Pons (tissue), 1 donor: ENCODE measurements around the gene FHL2.

Experiments used
- DNase-seq: peaks from one replicate; pipeline ENCODE4 v3.0.0-alpha.2; 2016; ENCODE audit warnings: low spot score

The FHL2 gene

DNA sequence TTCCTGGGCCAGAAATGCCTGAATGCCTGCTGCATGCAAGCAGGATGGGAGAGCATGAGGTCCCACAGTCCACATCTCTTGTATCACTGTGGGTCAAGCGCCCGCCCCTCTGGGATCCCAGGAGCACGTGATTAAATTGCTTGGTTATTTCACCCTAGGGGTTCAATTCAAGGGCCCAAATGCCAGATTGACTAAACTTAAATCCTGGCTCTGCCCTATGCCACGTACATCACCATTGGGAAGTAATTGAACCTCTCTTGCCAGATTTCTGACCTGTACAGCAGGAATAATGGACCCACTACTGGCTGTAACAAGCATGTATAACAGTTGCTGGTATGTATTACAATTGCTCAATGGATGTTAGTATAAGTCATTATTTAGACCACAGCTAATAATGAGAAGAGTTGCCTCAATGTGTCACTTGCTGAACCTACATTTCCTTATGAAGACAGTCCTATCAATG lies 19.9 kb downstream of the FHL2 start:
- DNase-seq, result no peak

DNA sequence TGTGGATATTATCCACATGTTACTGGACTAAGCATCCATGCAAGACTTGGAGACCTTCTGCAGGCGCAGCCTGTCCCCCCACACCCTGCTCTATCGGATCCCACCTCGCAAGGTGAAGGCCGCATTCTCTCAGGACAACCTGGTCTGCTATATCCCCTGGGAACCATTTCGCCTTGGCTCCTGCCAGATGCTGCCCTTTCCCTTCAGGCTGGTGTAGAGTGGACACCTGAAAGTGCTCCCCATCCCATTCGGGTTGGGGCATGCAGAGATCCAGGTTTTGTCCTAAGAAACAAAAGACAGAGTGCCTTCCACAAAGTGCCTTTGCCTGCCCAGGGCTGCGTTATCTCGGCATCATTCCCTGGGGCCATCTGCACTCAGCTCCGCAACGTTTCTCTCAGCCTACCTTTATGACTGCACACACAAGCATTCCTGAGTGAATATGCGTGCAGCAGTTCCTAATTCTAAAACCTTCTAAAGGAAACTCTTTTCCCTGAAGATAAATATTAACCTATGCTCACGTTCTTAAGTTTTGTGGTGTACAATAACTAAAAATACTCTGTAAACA lies 20.5 kb downstream of the FHL2 start:
- no peak for DNase-seq

DNA sequence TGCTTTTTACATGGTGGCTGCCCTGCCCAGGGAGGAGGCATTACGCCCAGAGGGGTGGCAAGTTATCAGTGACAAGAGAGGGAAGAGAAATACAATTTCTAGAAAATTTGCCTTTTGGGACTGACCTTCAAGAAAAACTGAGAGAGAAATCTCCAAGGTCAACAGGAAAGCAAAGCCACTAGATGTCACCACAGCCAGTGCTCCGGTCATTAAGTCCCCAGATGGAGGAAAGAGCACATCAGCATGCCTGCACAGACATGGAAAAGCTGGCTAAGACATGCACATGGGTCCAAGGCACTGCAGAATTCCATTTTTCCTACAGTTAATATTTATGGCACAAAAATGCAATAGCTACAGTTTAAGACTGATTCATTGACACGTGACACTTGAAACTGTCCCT lies 21.0 kb downstream of the FHL2 start:
- DNase-seq, result no peak

DNA sequence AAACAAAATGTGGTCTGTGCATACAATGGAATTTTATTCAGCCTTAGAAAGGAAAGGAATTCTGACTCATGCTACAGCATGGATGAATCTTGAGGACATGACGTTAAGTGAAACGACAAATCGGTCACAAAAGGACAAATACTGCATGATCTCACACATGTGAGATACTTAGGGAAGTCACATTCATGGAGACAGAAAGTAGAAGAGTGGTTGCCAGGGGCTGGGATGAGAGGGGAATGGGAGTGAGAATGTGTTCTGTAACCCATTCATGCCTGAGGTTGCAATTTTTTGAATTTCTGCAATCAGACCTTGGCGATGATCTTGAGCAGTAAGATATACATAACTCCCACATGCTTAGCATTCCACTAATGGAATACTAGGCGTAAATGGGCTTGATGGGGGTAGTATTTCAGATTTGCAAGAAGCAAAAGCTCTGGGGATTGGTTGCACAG lies 22.0 kb downstream of the FHL2 start:
- DNase-seq, result no peak

DNA sequence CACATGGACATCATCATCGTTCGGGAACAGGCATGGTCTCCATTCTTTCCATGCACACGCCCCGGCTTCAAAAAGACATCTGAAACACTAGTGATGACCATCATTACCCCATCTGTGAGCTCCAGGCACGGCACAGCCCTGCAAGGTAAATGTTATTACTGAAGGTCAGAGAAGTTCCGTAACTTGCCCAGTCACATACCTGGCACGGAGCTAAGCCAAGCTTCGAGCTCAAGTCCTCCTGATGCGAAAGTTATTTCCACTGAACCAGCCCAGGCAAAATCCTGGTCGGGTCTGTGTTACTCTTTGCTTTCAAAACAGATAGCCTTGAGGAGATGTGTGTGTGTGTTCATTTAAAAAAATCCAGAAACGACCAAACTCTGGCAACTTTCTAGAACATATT lies 22.8 kb downstream of the FHL2 start:
- DNase-seq, result no peak

DNA sequence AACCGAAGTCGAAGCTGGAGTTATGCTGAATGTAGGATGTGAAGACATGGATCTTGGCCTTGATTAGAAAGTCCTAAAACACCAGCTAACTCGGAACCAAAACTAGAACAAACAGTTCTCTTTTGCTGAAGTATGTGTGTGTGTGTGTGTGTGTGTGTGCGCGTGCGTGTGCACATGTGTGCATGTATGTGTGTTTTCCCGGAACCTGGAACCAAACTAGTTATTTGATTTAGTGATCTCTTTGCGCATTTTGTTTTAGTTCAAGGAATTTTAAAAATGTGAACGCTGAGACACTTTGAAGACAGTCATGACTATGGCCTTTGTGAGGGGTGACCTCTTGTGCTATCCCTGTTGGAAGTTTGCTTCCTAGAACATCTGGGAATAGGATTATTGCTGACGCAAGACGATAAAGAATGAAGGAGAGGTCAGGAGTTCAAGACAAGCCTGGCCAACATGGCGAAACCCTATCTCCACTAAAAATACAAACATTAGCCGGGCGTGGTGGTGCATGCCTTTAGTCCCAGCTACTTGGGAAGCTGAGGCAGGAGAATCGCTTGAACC lies 23.8 kb downstream of the FHL2 start:
- DNase-seq, result no peak

DNA sequence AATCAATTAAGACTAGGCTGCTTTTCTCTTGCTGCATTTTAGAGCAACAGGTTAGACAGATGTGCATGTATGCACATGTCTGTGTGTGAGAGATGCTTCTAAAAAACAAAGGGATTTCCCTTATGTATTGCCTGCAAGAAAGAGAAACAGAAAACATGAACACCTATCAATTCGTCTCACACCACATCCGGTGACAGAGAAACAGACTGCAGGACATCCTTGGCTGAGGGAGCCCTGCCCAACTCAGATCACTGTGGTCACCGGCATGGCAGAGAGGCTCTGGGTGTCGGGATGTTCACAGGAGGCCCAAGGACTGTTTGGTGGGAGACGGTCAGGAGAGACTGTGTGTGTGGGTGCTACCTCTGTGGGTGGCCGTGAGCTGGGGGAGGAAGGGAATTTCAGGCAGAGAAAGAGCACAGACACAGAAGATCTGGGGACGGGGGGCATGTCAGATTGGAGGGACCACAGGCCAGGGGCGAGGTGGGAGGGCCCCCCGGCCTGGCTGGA lies 24.9 kb downstream of the FHL2 start:
- DNase-seq, result no peak

DNA sequence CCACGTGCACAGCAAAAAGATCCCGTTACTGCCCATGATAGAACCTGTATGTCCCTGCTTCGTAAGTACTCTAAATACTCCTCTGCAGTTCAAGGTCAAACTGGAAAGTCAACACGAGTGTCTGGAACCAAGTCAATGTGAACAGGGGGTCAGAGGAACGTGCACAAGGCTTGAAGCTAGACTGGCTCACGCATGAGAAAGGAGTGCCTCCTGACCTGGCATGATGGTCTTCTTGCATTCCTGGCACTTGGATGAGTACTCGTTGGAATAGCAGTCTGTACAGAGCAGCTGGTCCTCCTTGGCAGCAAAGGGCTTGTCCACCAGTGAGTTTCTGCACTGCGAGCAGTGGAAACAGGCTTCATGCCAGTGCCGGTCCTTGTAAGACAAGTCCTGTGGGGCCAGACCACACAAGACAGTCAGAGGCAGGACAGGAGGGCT lies 25.5 kb downstream of the FHL2 start:
- no peak for DNase-seq

DNA sequence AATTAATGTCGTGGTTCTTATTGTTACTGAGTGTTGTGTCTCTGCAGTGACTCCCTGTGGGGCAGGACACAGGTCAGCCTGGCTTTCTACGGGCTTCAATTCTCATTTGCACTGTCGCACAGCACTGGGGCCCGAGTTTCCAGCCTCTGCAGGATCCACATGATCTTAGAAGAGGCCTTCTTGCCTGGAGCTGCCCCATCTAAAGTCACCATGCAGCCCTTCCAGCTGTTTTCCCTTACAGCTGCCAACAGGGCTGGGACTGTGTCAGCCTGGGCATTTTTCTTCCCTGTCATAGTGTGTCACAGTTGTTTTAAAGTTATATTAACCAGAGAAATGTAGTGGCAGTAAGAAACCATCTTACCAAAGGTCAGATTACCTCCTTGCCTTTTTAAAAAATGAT lies 27.0 kb downstream of the FHL2 start:
- no peak for DNase-seq

DNA sequence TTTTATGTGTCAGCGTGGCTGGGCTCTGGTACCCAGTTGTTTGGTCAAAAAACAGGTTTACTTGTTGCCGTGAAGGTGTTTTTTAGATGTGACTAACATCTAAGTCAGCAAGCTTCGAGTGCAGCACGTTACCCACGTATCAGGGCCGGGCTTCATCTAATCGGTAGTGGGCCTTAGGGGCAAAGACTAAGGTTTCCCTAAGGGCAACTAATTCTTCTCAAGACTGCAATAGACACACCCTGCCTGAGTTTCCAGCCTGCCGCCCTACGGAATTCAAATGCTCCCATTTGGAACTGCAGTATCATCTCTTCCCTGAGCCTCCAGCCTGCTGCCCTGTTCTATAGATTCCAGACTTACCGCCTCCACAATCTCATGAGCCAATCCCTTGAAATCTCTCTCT lies 27.7 kb downstream of the FHL2 start:
- DNase-seq, result no peak

DNA sequence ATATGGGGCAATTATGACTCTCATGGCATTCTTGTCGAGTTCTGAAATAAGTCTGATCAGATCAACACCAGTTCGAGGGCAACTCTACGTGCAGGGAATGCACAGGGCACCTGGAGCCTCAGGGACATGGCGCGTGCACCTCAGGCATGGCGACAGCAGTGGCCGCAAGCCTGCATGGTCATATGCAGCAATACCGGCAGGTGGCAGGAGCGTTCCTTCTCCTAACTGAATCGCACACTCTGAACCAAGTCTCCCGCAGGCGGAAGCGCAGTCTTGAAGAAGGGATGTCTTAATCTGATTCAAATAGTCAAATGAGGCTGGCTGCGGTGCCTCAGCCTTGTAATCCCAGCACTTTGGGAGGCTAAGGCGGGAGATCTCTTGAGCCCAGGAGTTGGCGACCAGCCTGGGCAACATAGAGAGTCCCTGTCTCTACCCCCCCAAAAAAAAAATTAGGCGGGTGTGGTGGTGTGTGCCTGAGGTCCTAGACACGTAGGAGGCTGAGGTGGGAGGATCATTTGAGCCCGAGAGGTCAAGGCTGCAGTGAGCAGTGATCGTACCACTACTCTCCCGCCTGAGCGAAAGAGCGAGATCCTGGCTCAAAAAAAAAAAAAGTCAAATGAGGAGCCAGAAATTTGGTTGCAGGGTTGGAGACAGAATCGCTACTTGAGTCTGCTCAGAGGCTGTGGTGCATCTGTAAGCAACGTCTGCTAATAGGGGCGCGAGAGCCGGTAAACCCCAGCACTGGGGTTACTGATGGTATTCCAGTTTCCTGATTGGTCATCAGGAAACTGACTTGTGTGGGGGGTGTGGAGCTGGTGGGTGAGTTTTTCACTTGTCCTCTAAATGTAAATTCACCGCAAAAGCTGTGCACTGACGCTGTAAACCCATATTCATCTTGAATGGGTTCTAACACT lies 28.8 kb downstream of the FHL2 start:
- DNase-seq, result peak; percentile 75

DNA sequence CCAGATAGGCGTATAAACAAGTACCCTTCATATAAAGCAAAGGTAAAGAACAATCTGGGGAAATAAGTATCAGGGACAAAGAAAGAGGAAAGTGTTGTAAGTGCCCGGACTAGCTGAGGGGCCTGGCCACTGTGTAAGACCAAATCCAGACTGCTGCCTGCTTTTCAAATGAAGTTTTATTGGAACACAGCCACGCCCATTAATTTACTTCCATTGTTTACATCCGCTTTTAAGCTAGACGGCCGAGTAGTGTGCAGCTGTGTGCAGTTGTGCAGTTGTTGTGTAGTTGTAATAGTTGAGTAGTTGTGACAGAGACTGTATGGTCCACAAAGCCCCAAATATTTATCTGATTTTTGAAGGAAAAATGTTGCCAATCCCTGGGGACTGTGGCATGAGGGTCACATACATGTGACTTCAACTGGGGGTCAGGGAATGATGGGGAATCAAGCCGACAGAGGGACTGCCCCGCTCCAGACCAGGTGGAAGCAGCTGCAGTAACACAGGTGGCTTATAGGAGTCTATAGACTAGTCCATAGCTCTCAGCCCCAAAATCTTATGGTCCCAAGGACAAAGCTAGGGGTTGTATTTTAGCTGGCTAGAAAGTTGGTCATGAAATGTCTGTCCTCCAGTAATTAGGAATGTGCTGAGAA lies 30.0 kb downstream of the FHL2 start:
- DNase-seq, result no peak

DNA sequence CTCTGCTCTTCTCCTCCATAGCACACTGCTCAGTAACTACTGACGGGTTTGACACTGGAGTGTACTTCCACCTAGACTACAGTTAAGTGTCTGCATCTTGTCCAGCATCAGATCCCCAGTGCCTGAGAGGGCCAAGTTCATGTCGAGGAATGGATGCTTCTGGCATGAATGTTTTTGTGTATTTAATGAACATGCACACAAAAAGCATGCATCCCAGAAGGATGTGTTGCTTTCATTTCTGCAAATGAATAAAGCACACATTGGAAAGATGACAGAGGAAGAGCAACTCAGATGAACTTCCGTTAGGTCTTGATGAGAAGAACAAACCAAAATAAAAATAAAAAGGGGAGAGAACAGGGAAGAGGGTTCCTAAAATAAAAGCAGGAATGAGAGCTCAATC lies 33.6 kb downstream of the FHL2 start:
- no peak for DNase-seq

DNA sequence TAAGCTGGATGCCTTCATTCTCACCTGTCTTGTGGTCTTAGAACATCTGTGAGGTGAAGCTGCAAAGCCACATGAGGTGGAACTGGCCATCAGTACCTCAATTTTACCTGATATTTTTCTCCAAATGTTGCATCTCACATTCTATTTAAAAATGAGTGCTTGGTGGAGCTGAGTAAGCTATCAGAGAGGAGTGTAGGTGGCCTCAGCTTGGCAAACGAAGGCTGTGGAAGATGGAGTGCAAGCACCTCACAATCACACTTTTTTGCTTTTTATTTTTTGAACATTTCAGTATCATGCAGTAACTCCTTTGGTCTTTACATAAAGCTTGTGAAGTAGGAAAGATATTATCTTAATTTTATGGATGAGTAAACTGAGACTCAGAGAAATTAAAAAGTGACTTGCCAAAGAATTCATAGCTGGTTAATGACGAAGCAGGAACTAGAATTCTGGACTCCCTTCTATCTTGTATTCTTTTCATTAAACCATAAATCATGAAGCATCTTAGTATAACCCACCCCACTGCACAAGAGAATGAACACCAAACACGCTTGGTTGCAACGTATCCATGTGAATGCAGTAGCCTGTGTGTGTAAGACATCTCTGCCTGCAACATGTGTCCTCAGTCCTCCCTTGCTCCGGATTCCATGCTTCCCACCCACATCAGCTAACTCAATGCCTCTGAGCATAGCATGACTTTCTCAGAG lies 34.3 kb downstream of the FHL2 start:
- DNase-seq, result no peak

DNA sequence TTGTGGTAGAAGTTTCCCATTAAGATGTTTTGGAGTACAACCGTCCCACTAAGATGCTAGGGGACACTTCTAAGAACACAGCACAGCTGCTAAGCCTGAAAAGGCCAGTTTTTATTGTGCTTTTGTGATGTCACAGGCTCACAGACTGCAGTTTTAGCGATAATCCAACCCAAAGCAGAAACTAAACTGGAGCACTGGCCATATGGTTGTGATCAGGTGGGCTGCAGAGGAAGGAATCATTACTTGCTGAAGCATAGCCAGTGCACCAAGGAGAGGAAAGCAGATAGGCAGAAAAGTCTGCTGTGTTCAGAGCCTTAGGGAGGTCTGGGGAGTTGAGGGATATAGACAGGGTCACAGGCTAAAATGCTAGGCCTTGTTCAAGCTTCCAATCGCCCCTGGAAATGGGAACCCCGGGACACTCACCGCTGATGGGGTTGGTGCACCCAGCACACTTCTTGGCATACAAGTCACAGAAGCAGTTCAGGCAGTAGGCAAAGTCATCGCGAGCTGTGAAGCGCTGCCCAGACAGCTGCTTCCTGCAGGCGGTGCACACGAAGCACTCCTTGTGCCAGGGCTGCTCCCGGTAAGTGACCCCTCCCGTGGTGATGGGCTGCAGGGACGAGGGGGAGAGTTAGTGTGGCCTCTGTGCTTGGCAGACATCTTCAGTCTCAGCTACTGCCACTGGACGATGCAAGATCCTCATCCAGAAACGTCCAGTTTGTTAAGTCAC lies 35.8 kb downstream of the FHL2 start:
- no peak for DNase-seq

DNA sequence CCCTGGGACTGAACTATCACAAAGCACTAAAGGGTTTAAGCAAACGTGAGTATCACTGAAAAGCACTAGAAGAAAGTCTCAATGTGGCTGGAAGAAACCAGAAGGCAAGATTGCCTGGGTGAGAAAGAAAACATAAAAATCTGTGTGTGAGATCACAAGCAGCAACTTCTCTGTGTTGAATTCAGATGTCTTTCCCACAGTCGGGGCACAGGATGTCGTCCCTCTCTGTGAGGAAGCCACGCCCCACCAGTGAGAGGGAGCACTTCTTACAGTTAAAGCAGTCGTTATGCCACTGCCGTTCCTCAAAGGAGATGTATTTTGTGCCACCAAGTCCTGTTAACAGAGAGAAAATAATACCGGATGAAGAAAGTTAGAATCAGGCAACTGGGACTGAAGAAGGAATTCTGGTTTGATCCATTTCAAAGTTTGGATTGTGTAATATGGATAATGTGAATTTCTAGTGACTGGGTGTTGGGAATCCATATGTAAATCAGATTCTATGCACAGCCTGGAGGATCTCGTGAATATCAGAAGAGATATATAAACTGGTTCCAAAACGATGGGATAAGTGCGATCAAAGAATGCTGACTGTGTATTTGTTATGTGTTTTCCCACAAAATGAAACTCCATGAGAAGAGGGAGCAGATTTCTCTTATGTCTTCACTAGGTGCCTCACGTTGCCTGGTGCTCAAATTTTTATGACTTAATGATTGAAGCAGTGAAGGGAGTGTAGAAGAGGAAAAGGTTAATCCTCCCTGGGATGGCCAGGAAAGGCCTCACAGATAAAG lies 37.6 kb downstream of the FHL2 start:
- DNase-seq, result no peak

DNA sequence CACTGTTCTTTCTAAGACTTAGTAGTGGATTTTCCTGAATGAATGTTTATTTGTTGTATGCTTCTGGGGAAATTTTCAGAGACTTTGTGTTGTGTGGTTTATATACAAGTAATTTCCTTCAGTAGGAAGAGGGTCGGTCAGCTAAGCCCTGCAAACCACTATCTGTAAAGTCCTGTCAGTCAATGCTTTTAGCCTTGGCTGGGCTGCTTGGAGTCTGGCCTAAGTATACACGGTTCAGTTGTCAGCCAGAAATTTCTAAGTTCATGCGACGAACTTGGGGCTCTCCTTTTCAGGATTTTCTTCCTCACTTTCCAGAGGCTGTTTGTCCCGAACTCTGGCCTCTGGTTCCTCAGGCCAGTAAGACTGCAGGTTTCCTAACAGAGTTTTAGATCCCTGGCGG lies 40.3 kb downstream of the FHL2 start:
- DNase-seq, result no peak

DNA sequence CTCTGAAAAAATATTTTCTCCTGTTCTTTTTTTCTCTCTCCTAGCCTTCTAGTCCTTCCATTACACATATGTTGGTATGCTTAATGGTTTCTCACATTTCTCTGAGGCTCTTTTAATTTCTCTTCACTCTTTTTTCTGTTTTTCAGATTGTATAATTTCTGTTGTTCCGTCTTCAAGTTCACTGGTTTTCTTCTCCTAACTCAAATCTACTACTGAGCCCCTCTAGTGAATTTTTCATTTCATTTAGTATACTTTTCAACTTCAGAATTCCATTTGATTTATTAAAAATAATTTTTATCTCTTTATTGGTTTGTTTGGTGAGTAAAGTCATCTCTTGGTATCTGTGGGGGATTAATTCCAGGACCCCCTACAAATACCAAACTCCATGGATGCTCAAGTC lies 41.7 kb downstream of the FHL2 start:
- DNase-seq, result no peak

DNA sequence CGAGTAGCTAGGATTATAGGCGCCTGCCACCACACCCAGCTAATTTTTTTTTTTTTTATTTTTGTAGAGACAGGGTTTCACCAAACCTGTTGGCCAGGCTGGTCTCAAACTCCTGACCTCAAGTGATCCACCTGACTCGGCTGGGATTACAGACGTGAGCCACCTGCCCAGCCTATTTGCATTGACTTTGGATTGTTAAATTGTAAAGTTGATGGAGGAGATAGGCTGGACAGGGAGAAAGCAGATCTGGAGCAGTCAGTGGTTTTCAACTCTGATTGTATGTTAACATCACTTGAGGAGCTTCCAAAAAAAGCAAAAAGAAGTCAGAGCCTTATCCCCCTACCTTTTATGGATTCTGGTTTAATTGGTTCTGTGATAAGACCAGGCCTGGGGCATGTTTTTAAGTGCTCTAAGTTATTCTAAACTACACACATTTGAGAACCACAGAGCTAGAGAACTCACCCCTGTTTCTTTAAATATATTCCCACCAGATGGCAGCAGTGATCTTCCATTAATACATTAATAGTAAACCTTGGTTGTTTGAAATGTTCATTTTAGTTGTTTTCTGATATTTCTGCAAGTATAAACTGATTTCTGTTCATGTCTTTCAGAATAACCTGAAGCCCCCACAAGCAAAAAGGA lies 54.0 kb downstream of the FHL2 start:
- peak; percentile 35 for DNase-seq

DNA sequence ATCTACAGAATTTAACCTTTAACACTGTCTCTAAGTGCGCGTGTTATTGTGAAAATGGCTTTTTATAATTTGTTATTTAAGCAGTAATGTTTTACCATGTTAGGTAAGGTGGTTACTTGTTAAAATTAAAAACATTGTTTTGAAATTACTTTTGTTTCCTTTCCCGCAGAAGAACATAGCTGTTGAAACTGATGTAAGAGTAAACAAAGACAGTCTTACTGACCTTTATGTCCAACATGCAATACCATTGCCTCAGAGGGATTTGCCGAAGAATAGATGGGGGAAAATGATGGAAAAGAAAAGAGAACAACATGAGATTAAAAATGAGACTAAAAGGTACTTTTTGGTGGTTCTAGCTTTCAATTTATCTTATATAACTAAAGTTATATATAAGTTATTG lies 59.4 kb downstream of the FHL2 start:
- no peak for DNase-seq
